Breast epithelium (tissue), 4 donors: Measurements from ENCODE around the gene NAA38. TPM values are rescaled to one million over a fixed set of nuclear protein-coding genes. Genes with fewer than 3 reads are reported as not detected.
A peak's percentile ranks its signal among the peaks of the same experiment; 100 is the strongest.

Experiments
- DNase-seq, 2 donors: peaks; one replicate each; pipeline ENCODE4 v3.0.0-alpha.2; 2019; ENCODE audit warnings: low spot score in 2 of 2
- H3K27ac ChIP-seq, 2 donors: fragments of 200-600 bp; sonication (generic) in 1 of 2; one replicate each; pipeline ENCODE4 v1.5.1; 2016 to 2019; ENCODE audit warnings: mild to moderate bottlenecking in 1 of 2
- H3K27me3 ChIP-seq, 2 donors: fragments of 200-600 bp; sonication (generic) in 1 of 2; one replicate each; pipeline versions ENCODE4 v1.5.1 to v1.6.0; 2017 to 2019; ENCODE audit warnings: control low read depth in 1 of 2, mild to moderate bottlenecking in 1 of 2
- H3K36me3 ChIP-seq: fragments of 200-600 bp; one replicate; pipeline ENCODE4 v1.5.1; 2019
- H3K4me1 ChIP-seq, 2 donors: fragments of 200-600 bp; sonication (generic); one replicate each; pipeline ENCODE4 v1.5.1; 2016 to 2019; ENCODE audit warnings: control low read depth in 1 of 2
- H3K4me3 ChIP-seq, 3 donors: fragments of 200-600 bp; sonication (generic); 1 replicate in 2 of 3; 2 replicates in 1 of 3; pipeline ENCODE4 v1.5.1; 2016 to 2019; ENCODE audit warnings: mild to moderate bottlenecking in 3 of 3, moderate library complexity in 2 of 3
- H3K9me3 ChIP-seq, 2 donors: fragments of 200-600 bp; sonication (generic) in 1 of 2; one replicate each; pipeline ENCODE4 v1.5.1; 2016 to 2019; ENCODE audit warnings: control low read depth in 1 of 2
- POLR2A ChIP-seq: fragments of 450-650 bp; IDR thresholded peaks from one replicate; pipeline ENCODE4 v1.6.1; 2016; ENCODE audit warnings: antibody characterized with exemption, mild to moderate bottlenecking, moderate library complexity
- POLR2AphosphoS5 ChIP-seq, 3 donors: sonication (generic); formaldehyde crosslinking; IDR thresholded peaks; one replicate each; pipeline ENCODE4 v1.6.1; 2017; ENCODE audit warnings: antibody characterized with exemption in 3 of 3
- intact Hi-C: fragments of 100-400 bp; cut with DNase I; formaldehyde crosslinking; loops from one replicate; pipeline ENCODE4 v1.15.1; 2023; ENCODE audit warnings: low total_unique reads
- total RNA-seq, 3 donors: library from RNA; depleted of rRNA; stranded (reverse); fragments of >200 nt; gene quantifications; one replicate each; pipeline ENCODE4 v1.1.0, GENCODE V29; 2016
- TF ChIP-seq, protein P1 (sequence below), 3 donors: fragments of 450-650 bp; IDR thresholded peaks; one replicate each; pipeline ENCODE4 v1.5.1; 2016 to 2017; ENCODE audit warnings: antibody characterized with exemption in 3 of 3, mild to moderate bottlenecking in 3 of 3, moderate library complexity in 3 of 3

Gene NAA38
- total RNA-seq, 3 donors from 2014 or later = 84.7 to 92.4 (median 89.9) TPM

DNA sequence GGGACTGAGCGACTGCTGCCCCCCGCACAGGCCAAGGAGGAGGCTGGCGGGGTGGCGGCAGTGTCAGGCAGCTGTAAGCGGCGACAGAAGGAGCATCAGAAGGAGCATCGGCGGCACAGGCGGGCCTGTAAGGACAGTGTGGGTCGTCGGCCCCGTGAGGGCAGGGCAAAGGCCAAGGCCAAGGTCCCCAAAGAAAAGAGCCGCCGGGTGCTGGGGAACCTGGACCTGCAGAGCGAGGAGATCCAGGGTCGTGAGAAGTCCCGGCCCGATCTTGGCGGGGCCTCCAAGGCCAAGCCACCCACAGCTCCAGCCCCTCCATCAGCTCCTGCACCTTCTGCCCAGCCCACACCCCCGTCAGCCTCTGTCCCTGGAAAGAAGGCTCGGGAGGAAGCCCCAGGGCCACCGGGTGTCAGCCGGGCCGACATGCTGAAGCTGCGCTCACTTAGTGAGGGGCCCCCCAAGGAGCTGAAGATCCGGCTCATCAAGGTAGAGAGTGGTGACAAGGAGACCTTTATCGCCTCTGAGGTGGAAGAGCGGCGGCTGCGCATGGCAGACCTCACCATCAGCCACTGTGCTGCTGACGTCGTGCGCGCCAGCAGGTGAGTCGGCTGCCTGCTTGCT lies 8.1 kb downstream of the NAA38 start:
- no peak overlapping the region for H3K4me3 ChIP-seq
- H3K27me3 ChIP-seq = no peaks in the 10 kb centered on the region
- H3K27ac ChIP-seq = no peak overlapping the region
- no peaks in the 10 kb centered on the region for H3K9me3 ChIP-seq
- H3K36me3 ChIP-seq = no peaks in the 10 kb centered on the region
- peak in 1 of 2 donors; percentile 47 for DNase-seq
- intact Hi-C loops = no loop called here
- TF ChIP-seq POLR2A = no peak
- no peak for TF ChIP-seq POLR2AphosphoS5 (IDR thresholded peaks at IDR 0.05)
- TF ChIP-seq, protein P1, sequence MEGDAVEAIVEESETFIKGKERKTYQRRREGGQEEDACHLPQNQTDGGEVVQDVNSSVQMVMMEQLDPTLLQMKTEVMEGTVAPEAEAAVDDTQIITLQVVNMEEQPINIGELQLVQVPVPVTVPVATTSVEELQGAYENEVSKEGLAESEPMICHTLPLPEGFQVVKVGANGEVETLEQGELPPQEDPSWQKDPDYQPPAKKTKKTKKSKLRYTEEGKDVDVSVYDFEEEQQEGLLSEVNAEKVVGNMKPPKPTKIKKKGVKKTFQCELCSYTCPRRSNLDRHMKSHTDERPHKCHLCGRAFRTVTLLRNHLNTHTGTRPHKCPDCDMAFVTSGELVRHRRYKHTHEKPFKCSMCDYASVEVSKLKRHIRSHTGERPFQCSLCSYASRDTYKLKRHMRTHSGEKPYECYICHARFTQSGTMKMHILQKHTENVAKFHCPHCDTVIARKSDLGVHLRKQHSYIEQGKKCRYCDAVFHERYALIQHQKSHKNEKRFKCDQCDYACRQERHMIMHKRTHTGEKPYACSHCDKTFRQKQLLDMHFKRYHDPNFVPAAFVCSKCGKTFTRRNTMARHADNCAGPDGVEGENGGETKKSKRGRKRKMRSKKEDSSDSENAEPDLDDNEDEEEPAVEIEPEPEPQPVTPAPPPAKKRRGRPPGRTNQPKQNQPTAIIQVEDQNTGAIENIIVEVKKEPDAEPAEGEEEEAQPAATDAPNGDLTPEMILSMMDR (IDR thresholded peaks at IDR 0.05) = no peak
- H3K4me1 ChIP-seq = peaks cover 6 to 10% of the 10 kb centered on the region in 2 donors

DNA sequence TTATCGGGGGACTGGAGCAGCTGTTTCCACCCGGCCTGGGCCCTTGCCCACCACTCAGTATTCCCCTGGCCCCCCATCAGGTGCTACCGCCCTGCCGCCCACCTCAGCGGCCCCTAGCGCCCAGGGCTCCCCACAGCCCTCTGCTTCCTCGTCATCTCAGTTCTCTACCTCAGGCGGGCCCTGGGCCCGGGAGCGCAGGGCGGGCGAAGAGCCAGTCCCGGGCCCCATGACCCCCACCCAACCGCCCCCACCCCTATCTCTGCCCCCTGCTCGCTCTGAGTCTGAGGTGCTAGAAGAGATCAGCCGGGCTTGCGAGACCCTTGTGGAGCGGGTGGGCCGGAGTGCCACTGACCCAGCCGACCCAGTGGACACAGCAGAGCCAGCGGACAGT lies 8.6 kb downstream of the NAA38 start:
- Histone ChIP-seq H3K9me3 (no peaks in the 10 kb centered on the region), H3K27ac (no peak overlapping the region), H3K4me1 (peaks cover 6 to 10% of the 10 kb centered on the region in 2 donors), H3K27me3 (no peaks in the 10 kb centered on the region), H3K4me3 (no peak overlapping the region), H3K36me3 (no peaks in the 10 kb centered on the region)
- no peak for DNase-seq
- intact Hi-C loops = no loop called here
- no peak for TF ChIP-seq POLR2A
- TF ChIP-seq, protein P1 (IDR thresholded peaks at IDR 0.05) = no peak
- no peak for TF ChIP-seq POLR2AphosphoS5 (IDR thresholded peaks at IDR 0.05)

DNA sequence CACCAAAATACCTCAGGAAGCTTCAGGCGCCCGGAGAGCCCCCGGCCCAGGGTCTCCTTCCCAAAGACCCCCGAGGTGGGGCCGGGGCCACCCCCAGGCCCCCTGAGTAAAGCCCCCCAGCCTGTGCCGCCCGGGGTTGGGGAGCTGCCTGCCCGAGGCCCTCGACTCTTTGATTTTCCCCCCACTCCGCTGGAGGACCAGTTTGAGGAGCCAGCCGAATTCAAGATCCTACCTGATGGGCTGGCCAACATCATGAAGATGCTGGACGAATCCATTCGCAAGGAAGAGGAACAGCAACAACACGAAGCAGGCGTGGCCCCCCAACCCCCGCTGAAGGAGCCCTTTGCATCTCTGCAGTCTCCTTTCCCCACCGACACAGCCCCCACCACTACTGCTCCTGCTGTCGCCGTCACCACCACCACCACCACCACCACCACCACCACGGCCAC lies 9.2 kb downstream of the NAA38 start:
- H3K27ac ChIP-seq = no peak overlapping the region

DNA sequence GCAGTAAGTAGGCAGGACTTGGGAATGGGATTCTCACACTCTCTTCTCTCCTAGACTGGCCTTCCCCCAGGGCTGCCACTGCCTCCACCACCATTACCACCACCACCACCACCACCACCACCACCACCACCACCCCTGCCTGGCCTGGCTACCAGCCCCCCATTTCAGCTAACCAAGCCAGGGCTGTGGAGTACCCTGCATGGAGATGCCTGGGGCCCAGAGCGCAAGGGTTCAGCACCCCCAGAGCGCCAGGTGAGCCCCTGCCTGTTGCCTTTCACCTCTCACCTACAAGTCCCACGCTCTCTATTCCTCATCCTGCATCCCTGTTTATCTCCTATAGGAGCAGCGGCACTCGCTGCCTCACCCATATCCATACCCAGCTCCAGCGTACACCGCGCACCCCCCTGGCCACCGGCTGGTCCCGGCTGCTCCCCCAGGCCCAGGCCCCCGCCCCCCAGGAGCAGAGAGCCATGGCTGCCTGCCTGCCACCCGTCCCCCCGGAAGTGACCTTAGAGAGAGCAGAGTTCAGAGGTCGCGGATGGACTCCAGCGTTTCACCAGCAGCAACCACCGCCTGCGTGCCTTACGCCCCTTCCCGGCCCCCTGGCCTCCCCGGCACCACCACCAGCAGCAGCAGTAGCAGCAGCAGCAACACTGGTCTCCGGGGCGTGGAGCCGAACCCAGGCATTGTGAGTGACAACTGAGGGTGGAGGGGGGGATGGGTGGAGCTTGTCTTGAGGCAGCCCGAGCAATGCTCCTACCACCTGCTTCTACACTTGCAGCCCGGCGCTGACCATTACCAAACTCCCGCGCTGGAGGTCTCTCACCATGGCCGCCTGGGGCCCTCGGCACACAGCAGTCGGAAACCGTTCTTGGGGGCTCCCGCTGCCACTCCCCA lies 10.3 kb downstream of the NAA38 start:
- peak in 1 of 2 donors; percentile 48 for DNase-seq
- H3K27me3 ChIP-seq = no peaks in the 10 kb centered on the region
- H3K36me3 ChIP-seq = no peaks in the 10 kb centered on the region
- no peak overlapping the region for H3K27ac ChIP-seq
- no peak overlapping the region for H3K4me3 ChIP-seq
- H3K4me1 ChIP-seq = peaks cover 6 to 7% of the 10 kb centered on the region in 2 donors
- TF ChIP-seq, protein P1 (IDR thresholded peaks at IDR 0.05) = no peak
- TF ChIP-seq POLR2AphosphoS5 (IDR thresholded peaks at IDR 0.05) = no peak
- no peak for TF ChIP-seq POLR2A
- no peaks in the 10 kb centered on the region for H3K9me3 ChIP-seq
- intact Hi-C loops = no loop called here

More for the DNA sequence above, 9.2 kb downstream of the NAA38 start:
- intact Hi-C loops = no loop called here
- H3K36me3 ChIP-seq = no peaks in the 10 kb centered on the region
- peaks cover 6 to 10% of the 10 kb centered on the region in 2 donors for H3K4me1 ChIP-seq
- no peaks in the 10 kb centered on the region for H3K9me3 ChIP-seq
- TF ChIP-seq POLR2AphosphoS5 (IDR thresholded peaks at IDR 0.05) (no peak), POLR2A (no peak)
- TF ChIP-seq, protein P1 (IDR thresholded peaks at IDR 0.05) = no peak
- DNase-seq = no peak
- H3K4me3 ChIP-seq = no peak overlapping the region
- no peaks in the 10 kb centered on the region for H3K27me3 ChIP-seq
